Panc1 (cell line): ENCODE data around the gene OTOF.

ENCODE experiments used
- CTCF ChIP-seq: fragments of 450-650 bp; IDR thresholded peaks from 2 replicates; pipeline ENCODE4 v1.5.1; 2017; ENCODE audit warnings: mild to moderate bottlenecking
- POLR2AphosphoS5 ChIP-seq: IDR thresholded peaks from 2 replicates; pipeline ENCODE4 v1.6.1; 2012; ENCODE audit warnings: mild to moderate bottlenecking, low read depth, low read length, moderate library complexity
- REST ChIP-seq, 2 experiments: IDR thresholded peaks; 2 replicates each; pipeline ENCODE4 v1.6.1; 2011 to 2012; ENCODE audit warnings: low read depth in 2 of 2, control low read depth in 1 of 2, low read length in 1 of 2, mild to moderate bottlenecking in 1 of 2, moderate library complexity in 1 of 2; ENCODE audit not compliant: insufficient read depth in 1 of 2
- SIN3A ChIP-seq: IDR thresholded peaks from 2 replicates; pipeline ENCODE4 v1.6.1; 2012; ENCODE audit warnings: low read depth, mild to moderate bottlenecking, low read length, moderate library complexity, borderline replicate concordance; ENCODE audit not compliant: insufficient read depth
- TCF7L2 ChIP-seq: IDR thresholded peaks from 2 replicates; pipeline ENCODE4 v1.6.1; 2011; ENCODE audit warnings: mild to moderate bottlenecking, low read depth, low read length, inconsistent platforms

GRCh38 chr2:26466662-26467310 lies 11.1 kb downstream of the OTOF start:
- no peak for TF ChIP-seq POLR2AphosphoS5
- TF ChIP-seq REST (IDR thresholded peaks at IDR 0.05; ENCODE audit: insufficient read depth in 1 of 2, low read depth in 2 of 2, low read length in 1 of 2), result no peak
- TF ChIP-seq CTCF, result no peak
- no peak for TF ChIP-seq TCF7L2
- no peak for TF ChIP-seq SIN3A
